SK-N-MC (cell line): ENCODE results near the gene MLST8.

Source experiments
- EZH2 ChIP-seq: fragments of 200-600 bp; sonication (generic); IDR thresholded peaks from one replicate; pipeline ENCODE4 v1.6.1; 2017; ENCODE audit warnings: antibody characterized with exemption
- POLR2AphosphoS5 ChIP-seq: IDR thresholded peaks from 2 replicates; pipeline ENCODE4 v1.6.1; 2012; ENCODE audit warnings: mild to moderate bottlenecking, low read depth, low read length, borderline replicate concordance

DNA sequence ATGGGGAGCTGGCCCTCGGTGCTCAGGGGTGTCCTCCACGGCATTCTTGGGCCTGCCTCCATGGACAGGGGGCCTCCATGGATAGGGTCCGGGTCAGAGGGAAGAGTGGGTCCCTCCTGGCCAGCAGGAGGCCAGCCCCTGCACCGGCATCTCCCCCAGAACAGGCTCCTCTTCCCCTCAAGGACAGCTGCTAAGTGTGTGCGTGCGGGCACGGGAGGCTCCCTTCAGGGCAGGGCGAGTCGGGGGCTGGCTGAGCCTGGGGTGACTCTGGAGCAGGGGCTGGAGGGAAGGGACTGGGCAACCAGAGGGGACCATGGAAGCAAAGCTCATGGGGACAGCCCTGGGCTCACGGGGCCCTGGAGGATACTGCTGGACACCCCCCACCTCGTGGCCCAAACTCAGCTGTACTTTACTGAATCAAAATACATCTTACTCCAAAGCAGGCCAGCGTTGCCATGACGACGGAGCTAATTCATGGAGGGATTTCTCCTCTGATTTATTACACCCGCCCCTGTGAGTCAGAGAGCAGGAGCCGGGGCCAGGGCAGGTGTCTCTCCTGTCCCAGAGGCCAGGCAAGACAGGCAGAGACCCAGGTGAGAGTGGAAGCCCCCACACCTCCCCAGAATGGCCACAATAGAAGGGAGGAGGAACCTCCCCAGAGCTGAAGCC lies 11.0 kb upstream of the MLST8 start:
- TF ChIP-seq POLR2AphosphoS5 (no peak), EZH2 (no peak)
